ENCODE data around the gene MYLK.

The MYLK gene

DNA sequence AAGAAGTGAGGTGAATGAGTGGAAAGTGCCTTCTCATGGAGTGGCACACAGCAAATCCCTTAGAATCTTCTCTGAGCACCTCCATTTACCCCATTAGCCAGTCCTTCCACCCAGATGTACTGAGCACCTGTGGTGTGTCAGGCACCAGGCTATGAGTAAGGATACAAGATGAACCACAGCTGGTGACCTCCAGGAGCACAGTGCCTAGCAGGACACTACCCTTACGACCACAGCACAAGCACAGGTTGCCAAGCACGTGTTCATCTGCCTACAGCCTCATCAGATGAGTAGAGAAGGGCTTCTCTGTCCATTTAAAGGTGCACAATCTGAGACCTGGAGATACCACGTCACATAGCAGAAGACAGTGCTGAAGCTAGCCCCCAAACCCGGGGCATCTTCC, 6.2 kb downstream of the MYLK start:
- no peak for DNase-seq (ENCODE audit: low read depth)

- DNase-seq (ENCODE audit: low read depth) = no peak
Observed at GRCh38 chr3:123877466-123877865, 6.7 kb downstream of the MYLK start.

DNA sequence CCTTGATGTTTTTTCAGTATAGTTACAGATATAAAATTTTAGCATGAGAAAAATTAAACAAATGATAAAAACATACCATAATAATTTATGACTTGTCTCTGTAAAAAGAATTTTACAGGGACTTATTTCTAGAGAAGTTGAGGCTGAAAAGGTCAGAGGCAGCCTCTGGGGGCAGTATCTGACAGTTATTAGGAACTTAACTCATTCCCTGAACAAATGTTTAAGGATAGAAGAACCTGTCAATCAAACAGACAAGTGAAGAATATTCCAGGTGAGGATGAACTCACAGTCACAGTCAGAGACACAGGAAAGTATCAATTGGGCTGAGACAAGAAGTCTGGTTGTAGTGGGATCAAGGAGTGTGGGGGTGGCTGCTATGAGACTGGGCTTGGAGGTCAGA, 7.3 kb downstream of the MYLK start:
- DNase-seq (ENCODE audit: low read depth) = no peak

GRCh38 chr3:123872621-123873020, 11.5 kb downstream of the MYLK start:
- no peak for DNase-seq (ENCODE audit: low read depth)

DNA sequence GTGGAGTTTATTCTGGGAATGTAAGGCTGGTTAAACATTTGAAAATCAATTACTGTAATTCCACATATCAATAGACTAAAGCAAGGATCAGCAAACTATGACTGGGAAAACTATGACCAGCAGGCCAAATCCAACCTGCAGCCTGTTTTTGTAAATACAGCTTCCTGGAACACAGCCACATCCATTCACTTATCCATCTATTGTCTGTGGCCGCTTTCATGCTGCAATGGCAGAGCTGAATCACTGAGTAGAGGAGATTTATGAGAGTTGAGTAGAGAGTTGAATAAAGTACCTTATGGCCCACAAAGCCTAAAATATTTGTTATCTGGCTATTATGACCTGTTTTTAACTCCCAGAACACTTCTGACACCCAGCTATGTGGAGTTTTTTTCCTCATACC, 12.2 kb downstream of the MYLK start:
- no peak for DNase-seq (ENCODE audit: low read depth)

- DNase-seq (ENCODE audit: low read depth) = no peak
Observed at GRCh38 chr3:123870033-123870432, 14.1 kb downstream of the MYLK start.

DNA sequence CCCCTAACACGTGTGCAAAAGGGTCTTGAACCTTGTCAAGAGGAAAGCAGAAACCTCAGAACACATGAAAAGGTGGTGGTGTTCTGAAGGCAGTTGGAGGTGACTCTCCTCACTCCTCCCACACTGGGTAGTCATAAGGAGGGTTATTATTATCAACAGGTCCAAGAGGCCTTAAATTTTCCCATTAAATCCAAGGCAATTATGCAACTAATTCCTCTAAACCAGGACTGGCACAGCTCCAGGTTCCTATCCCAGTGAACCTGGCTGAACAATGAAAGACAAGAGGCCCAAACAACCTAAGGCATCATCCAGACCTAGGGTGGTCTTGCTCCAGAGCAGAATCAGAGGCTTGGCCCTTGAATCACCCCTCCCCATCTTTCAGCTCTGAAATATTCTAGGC, 15.0 kb downstream of the MYLK start:
- no peak for DNase-seq (ENCODE audit: low read depth)

DNA sequence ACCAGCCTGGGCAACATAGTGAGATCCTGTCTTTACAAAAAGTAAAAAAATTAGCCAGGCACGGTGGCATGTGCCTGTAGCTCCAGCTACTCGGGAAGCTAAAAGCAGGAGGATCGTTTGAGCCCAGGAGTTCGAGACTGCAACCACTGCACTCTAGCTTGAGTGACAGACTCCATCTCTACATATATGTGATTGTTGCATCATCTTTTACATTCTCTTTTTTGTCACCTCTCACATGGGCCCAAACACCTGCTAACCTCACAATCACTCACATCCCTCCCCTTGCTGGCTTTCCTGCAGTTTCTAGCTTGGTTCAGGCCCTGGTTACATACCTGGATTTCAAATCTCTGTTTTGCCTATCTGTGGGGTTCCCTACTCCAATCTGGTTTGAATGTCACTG, 19.4 kb downstream of the MYLK start:
- DNase-seq (ENCODE audit: low read depth) = no peak

GRCh38 chr3:123862152-123862551, 22.0 kb downstream of the MYLK start:
- DNase-seq (ENCODE audit: low read depth) = no peak

- DNase-seq (ENCODE audit: low read depth) = no peak
Observed at GRCh38 chr3:123861081-123861836, 22.9 kb downstream of the MYLK start.

- DNase-seq (ENCODE audit: low read depth) = no peak
Observed at GRCh38 chr3:123859177-123859576, 25.0 kb downstream of the MYLK start.

GRCh38 chr3:123854905-123855304, 29.2 kb downstream of the MYLK start:
- no peak for DNase-seq (ENCODE audit: low read depth)

DNA sequence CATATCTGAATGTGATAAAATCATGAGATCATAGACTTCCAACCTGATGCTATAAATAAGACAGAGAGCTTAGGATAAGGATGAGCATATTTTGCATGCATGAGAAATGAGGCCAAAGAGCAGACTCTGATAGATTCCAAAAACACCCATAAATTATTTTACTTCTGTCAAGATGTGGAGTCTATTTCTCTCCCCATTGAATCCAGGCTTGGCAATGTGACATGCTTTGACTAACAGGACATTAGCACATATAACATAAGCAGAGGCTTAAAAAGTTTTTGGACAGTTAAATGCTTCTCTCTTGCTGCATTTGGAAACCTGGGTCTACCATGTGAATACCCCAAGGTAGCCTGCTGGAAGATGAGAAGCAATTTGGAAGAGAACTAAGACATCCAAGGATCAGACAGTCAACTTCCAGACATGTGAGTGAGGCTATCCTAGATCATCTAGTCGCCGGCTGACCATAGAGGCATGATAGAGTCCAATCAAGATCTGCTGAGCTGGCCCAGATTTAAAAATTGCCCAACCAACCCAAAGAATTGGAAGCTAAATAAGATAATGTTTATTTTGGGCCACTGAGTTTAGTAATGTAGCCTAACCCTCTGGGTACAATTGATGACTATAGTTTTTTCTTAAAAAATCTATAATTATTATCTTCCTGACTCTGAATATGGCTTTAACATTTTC, 30.3 kb downstream of the MYLK start:
- no peak for DNase-seq (ENCODE audit: low read depth)

DNA sequence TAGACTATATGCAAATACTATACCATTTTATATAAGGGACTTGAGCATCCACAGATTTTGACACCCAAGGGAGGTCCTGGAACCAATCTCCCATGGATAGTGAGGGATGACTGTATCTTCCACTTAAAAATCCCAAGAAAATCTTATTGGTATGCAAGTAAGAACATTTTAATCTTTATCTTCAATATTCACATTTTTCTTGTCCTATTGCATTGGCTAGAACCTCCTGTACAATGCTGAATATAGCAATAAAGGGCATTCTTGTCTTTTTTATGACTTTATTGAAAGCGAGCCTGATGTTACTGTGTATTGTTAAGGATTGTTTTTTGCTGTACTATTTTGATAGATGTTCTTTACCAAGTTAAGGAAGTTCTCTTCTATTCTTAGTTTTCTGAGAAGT, 36.9 kb downstream of the MYLK start:
- no peak for DNase-seq (ENCODE audit: low read depth)

DNA sequence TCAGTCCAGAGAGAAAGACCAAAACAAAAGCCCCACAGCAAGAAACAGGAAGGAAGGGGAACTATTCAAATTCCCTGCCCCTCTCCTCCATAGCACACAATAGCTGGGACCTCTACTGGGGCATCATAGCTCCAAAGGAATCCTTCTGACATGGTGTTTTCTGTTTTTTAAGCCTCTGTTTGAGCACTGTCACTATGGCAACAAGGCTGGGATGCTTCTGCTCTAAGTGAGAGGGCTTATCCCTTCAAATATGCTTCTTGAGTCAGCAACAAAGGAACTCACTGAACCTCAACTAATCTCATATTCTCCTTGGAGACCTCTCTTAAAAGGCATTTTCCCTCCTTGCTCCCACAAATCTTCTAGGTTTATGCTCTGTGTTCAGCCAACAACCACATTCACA, 40.5 kb downstream of the MYLK start:
- no peak for DNase-seq (ENCODE audit: low read depth)

GRCh38 chr3:123842711-123843110, 41.4 kb downstream of the MYLK start:
- no peak for DNase-seq (ENCODE audit: low read depth)

GRCh38 chr3:123841476-123842238, 42.5 kb downstream of the MYLK start:
- DNase-seq (ENCODE audit: low read depth) = no peak

DNA sequence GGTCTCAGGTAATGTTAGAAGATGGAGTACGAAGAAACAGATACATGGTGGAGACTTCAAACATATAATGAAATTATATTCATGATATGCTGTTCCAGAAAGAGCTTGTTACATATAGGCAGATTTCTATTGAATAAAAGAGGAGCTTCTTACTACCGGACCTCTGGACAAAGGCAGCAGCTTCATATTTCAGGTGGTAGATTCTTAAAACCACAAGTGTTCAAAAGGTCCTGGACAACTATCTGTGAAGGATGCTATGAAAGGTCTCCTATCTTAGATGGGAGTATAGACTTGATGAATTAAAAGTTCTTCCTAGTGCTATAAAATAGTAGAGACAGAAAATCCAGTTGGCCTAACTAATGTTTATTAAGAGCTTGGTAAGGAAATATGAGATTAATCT, 43.2 kb downstream of the MYLK start:
- no peak for DNase-seq (ENCODE audit: low read depth)

DNA sequence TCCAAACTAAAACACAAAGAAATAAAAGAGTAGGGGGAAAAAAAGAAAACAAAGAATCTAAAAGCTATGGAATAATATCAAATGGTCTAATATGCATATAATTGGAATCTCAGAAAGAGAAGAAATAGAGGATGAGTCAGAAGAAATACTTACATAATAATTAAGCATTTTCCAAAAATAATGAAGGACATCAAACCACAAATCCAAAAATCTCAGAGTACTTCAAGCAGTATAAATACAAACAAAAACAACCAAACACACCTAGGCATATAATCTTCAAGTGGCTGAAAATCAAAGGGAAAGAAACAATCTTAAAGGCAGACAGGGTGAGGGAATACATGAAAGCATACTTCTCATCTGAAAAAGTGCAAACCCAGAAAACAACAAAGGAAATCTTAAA, 46.3 kb downstream of the MYLK start:
- no peak for DNase-seq (ENCODE audit: low read depth)

GRCh38 chr3:123834631-123835030, 49.5 kb downstream of the MYLK start:
- DNase-seq (ENCODE audit: low read depth) = no peak

GRCh38 chr3:123833398-123833785, 50.7 kb downstream of the MYLK start:
- no peak for DNase-seq (ENCODE audit: low read depth)

DNA sequence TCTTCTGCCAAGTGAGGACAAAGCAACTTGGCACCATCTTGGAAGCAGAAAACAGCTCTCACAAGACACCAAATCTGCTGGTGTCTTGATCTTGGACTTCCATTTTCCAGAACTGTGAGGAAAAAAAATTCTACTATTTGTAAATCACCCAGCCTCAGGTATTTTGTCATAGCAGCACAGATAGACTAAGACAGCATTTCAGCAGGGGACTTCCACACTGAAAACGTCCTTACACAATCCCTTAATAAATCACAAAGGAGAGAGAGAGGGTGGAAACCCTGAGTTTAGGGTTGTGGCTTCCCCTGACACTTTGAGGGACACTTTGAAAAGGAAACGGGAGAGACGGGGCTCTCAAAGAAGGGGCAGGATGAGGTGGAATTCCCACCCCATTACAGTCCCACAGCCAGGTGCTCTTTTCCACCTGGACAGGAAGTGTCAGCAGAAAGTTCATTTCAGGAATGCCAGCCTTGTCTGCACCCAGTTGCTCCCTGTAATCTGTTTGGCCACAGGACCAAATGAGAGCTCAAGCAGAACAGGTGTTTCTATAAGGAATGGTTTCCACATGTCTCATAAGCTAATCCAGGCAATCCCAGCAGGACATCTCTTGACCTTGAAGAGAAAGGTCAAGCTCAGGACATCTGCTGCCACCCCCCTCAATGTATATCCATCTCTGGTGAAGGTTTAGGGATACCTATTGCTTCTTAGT, 51.3 kb downstream of the MYLK start:
- no peak for DNase-seq (ENCODE audit: low read depth)

GRCh38 chr3:123831420-123831819, 52.7 kb downstream of the MYLK start:
- DNase-seq (ENCODE audit: low read depth) = no peak
